HG03175 (cell line): Measurements from ENCODE around the gene MLIP.
"Not testable (repeated sequence)": the region's sequence is repeated elsewhere in the genome, so short reads cannot be mapped to it uniquely, and the experiment has no call there.

Experiments
- ATAC-seq: cut with Tn5 transposase; IDR thresholded peaks from one replicate; pipeline ENCODE4 v1.9.1; 2021; ENCODE audit warnings: mild to moderate bottlenecking, moderate library complexity; ENCODE audit not compliant: unreplicated experiment

Gene MLIP

GRCh38 chr6:54111341-54112045 is at the start of gene MLIP:
MLIP (plus strand) TSS chr6:54111443; CDS start chr6:54111480, 37 bp downstream.
- no peak for ATAC-seq

- ATAC-seq: no peak
Observed at GRCh38 chr6:54063228-54063539, 48.1 kb upstream of the MLIP start.

GRCh38 chr6:54068694-54069093 is 42.5 kb upstream of the MLIP start:
- ATAC-seq: no peak

GRCh38 chr6:54070025-54070424 is 41.2 kb upstream of the MLIP start:
- ATAC-seq: no peak

- ATAC-seq: no peak
Observed at GRCh38 chr6:54071821-54072340, 39.4 kb upstream of the MLIP start.

- no peak for ATAC-seq
Observed at GRCh38 chr6:54072635-54073313, 38.5 kb upstream of the MLIP start.

- ATAC-seq: no peak
Observed at GRCh38 chr6:54073487-54073886, 37.8 kb upstream of the MLIP start.

GRCh38 chr6:54074109-54074508 is 37.1 kb upstream of the MLIP start:
- ATAC-seq: no peak

GRCh38 chr6:54074578-54075195 is 36.6 kb upstream of the MLIP start:
- ATAC-seq: no peak

- ATAC-seq: no peak
Observed at GRCh38 chr6:54076159-54076789, 35.0 kb upstream of the MLIP start.

GRCh38 chr6:54081499-54081898 is 29.7 kb upstream of the MLIP start:
- not testable (repeated sequence) for ATAC-seq

- no peak for ATAC-seq
Observed at GRCh38 chr6:54083287-54083686, 28.0 kb upstream of the MLIP start.

GRCh38 chr6:54084231-54084630 is 27.0 kb upstream of the MLIP start:
- ATAC-seq: no peak

GRCh38 chr6:54085047-54085446 is 26.2 kb upstream of the MLIP start:
- ATAC-seq: no peak

GRCh38 chr6:54085541-54085940 is 25.7 kb upstream of the MLIP start:
- no peak for ATAC-seq

- no peak for ATAC-seq
Observed at GRCh38 chr6:54086439-54086838, 24.8 kb upstream of the MLIP start.

- no peak for ATAC-seq
Observed at GRCh38 chr6:54087721-54088120, 23.5 kb upstream of the MLIP start.

GRCh38 chr6:54093326-54093948 is 17.8 kb upstream of the MLIP start:
- ATAC-seq: no peak

GRCh38 chr6:54094293-54094692 is 16.9 kb upstream of the MLIP start:
- no peak for ATAC-seq

- no peak for ATAC-seq
Observed at GRCh38 chr6:54094786-54095185, 16.5 kb upstream of the MLIP start.

- ATAC-seq: no peak
Observed at GRCh38 chr6:54095723-54096122, 15.5 kb upstream of the MLIP start.
